Measurements from ENCODE around the gene RANGRF.
"Not testable (repeated sequence)": the region's sequence is repeated elsewhere in the genome, so short reads cannot be mapped to it uniquely, and the experiment has no call there.

Gene RANGRF, protein sequence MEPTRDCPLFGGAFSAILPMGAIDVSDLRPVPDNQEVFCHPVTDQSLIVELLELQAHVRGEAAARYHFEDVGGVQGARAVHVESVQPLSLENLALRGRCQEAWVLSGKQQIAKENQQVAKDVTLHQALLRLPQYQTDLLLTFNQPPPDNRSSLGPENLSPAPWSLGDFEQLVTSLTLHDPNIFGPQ

GRCh38 chr17:8288336-8289102 lies at the start of gene RANGRF:
TSS of gene RANGRF (plus strand) at chr17:8288670. CDS start at chr17:8288789, 119 bp downstream.
- peak; percentile 97 for DNase-seq

DNA sequence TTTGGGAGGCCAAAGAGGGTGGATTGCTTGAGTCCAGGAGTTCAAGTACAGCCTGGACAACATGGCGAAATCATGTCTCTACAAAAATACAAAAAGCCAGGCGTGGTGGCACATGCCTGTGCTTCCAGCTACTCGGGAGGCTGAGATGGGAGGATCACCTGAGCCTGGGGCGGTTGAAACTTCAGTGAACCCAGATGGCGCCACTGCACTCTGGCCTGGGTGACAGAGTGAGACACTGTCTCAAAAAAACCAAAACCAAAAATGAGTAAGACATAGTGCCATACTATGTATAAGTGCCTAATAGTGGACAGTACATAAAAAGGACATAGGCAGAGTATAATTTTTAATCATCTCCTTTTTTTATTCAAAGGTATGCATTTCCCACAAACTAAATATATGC lies 44.6 kb upstream of the RANGRF start:
- DNase-seq = peak; percentile 20

- no peak for DNase-seq
Measured at GRCh38 chr17:8244768-8245167, 43.7 kb upstream of the RANGRF start.

DNA sequence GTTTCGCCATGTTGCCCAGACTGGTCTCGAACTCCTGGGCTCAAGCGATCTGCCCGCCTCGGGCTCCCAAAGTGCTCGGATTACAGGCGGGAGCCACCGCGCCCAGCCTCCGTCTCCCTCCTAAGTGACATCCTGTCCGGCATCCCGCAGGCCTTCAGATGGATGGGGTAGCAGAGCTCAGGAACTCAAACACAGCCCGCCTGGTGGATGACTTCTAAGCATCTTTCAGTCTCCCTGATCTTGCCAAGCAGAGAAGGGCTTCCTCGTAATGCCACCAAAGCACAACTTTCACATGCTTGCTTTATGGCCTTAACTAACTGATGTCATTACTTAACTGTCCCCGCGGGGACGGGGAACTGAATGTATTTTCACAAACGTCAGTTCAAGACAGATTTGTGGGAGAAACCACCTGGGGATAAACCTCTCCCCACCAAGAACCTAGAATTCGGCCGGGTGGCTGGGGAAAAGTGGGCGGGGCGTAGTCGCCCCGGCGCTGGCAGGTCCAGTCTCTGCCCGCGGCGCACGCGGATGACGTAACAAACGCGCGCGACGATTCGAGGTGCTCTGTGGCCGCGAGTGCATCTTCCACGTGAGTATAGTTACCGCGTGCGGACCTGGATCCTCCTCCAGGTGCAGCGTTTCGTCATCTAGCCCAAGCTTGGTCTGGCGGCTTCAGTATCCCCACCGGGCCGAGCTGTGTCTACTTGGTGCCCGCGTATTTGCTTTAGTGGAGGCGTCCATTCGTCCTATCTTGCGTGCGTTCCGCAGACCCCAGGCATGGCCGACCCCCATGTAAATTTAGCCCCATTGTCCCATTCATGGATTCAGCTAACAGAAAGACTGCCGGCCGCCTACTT lies 39.5 kb upstream of the RANGRF start, which contains the start of gene PFAS:
Gene PFAS (plus strand): TSS at position 539 of the 857 bp plus-strand sequence. CDS start 4,649 bp downstream, outside the sequence.
- DNase-seq = peak; percentile 97

DNA sequence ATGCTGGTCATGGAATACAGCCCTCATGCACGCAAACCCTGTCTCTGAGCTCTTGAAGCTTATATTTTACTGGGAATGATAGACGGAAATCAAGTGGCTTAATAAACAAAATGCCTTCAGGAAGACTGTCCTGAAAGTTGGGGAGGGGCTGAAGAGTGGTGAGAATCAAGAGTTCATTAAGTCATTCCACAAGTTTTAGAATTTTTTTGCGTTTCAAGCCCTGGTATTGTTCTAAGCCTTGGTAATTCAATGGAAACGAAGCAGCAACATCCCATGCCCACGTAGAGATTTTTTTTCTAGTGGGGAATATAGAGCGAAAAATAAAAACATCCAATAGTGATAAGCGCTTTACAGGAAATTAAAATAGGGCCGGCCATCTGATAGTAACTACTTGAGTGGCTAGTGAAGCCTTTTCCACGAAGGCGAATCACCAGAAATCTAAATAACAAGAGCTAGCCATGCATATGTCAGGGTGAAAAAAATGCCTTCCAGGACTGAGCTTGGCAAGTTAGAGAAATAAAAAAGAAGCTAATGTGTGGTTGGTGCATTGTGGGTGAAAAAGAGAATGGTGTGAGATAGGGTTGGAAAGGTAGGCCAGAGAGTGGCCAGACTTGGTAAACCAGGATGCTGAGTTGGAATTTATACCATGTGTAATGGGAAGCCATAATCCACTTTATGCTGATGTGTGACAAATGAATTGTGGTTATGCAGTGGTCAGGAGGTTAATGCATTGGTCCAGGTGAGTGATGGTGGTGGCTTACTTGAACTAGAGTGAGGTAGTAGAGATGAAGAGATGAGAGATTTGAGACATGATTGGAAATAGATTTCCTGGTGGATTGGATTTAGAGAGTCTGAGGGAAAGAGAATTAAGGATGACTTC lies 38.6 kb upstream of the RANGRF start:
- DNase-seq = peak; percentile 52

DNA sequence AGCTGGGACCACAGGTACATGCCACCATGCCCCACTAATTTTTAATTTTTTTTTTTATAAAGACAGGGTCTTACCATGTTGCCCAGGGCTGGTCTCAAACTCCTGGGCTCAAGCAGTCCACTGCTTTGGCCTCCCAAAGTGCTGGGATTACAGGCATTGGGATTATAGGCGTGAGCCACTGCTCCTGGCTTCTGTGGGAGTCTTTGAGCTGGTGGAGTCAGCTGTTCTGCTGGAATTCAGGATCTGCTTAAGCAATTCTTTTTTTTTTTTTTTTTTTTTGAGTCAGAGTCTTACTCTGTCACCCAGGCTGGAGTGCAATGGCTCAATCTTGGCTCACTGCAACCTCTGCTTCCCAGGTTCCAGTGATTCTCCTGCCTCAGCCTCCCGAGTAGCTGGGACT lies 37.1 kb upstream of the RANGRF start:
- DNase-seq = not testable (repeated sequence)

GRCh38 chr17:8253801-8254200 lies 34.7 kb upstream of the RANGRF start:
- peak; percentile 30 for DNase-seq

DNA sequence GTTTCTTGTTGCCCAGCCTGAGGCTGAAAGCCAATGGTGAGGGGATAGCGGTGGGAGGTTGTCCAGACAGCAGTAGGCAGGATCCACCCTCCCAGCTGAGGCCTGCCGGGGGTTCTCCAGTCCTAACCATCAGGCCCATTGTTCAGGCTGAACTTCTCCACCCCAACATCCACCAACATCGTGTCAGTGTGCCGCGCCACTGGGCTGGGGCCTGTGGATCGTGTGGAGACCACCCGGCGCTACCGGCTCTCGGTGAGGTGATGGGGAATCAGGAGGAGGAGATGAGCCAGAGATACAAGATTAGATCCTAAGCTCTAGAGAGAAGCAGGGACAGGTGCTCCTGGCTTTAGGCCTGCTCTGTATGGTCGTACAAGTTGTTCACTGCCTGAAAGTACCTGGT lies 33.6 kb upstream of the RANGRF start:
- no peak for DNase-seq

- DNase-seq = no peak
Measured at GRCh38 chr17:8255499-8255898, 33.0 kb upstream of the RANGRF start.

GRCh38 chr17:8256291-8256690 lies 32.2 kb upstream of the RANGRF start:
- DNase-seq = no peak

GRCh38 chr17:8256691-8257090 lies 31.8 kb upstream of the RANGRF start:
- no peak for DNase-seq

DNA sequence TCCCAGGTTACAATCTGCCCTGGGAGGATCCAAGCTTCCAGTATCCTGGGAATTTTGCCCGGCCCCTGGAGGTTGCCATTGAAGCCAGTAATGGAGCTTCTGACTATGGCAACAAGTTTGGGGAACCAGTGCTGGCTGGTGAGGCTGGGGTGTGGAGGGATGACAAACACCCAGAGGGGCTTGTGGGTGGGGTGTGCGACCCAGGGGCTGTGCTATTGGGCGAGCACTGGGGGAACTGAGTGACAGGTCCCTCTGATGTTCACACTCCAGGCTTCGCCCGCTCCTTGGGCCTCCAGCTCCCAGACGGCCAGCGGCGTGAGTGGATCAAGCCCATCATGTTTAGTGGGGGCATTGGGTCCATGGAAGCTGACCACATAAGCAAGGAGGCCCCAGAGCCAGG lies 30.7 kb upstream of the RANGRF start:
- DNase-seq = no peak

DNA sequence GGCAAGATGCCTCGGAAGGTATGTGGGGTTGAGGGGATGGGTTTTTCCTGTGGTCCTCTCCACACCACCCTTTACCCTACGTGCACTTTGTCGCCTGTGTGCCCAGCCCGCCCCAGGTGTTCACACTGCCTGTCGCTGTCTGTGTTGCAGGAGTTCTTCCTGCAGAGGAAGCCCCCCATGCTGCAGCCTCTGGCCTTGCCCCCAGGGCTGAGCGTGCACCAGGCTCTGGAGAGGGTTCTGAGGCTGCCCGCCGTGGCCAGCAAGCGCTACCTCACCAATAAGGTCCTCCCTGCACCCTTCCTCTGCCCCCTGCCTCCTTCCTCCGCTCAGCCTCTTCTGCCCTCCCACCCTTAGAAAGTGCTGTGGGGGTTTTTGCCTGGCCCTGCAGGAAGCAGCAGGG lies 24.1 kb upstream of the RANGRF start:
- DNase-seq = no peak

GRCh38 chr17:8264836-8265542 lies 23.5 kb upstream of the RANGRF start:
- no peak for DNase-seq

- DNase-seq = no peak
Measured at GRCh38 chr17:8266648-8267479, 21.6 kb upstream of the RANGRF start.

DNA sequence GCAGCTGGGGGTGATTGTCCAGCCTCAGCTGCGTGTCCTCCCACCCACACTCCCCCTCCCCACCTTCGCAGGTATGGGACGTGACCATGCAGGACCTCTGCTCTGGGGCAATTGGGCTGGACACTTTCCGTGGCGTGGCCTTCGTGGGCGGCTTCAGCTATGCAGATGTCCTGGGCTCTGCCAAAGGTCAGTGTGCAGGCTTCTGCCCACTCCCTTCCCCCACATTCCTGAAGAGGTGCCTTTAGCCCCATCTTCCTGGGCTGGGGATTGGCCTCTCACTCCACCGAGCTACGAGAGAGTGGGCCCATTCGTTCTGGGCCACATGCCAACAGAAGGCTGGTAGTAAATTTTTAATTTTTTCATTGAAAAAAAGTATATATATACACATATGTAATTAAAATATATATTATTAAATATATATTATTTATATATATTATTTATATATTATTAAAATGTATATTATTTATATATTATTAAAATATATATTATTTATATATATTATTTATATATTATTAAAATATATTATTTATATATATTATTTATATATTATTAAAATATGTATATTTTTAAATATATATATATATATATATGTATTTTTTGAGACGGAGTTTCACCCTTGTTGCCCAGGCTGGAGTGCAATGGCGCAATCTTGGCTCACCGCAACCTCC lies 20.9 kb upstream of the RANGRF start:
- DNase-seq = no peak

DNA sequence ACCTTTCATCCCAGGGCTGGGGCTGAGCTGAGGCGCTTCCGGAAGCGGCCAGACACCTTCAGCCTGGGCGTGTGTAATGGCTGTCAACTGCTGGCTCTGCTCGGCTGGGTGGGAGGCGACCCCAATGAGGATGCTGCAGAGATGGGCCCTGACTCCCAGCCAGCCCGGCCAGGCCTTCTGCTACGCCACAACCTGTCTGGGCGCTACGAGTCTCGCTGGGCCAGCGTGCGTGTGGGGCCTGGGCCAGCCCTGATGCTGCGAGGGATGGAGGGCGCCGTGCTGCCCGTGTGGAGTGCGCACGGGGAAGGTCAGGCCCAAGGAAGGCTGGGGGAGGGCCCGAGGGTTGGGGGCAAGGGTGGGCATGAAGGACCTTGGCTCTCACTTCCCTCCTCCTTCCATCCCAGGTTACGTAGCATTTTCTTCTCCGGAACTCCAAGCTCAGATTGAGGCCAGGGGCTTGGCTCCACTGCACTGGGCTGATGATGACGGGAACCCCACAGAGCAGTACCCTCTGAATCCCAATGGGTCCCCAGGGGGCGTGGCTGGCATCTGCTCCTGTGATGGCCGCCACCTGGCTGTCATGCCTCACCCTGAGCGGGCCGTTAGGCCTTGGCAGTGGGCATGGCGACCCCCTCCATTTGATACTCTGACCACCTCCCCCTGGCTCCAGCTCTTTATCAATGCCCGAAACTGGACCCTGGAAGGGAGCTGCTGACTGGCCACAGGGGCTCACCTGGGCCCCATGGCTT lies 19.7 kb upstream of the RANGRF start:
- no peak for DNase-seq

DNA sequence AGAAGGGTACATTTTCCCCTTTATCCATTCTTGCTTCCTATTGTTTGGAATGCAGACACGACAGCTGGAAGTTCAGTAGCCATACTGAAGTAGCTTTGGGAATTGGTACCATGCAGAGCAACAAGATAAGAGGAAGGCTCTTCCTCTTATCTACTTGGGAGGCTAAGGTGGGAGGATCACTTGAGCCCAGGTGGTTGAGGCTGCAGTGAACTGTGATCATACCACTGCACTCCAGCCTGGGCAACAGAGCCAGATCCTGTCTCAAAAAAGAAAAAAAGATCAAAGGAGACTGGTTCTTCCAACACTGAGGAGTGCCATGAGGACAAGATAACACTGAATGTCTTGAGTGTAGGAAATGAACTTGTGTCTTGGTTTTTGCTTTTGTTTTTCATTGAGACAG lies 16.0 kb upstream of the RANGRF start:
- no peak for DNase-seq

DNA sequence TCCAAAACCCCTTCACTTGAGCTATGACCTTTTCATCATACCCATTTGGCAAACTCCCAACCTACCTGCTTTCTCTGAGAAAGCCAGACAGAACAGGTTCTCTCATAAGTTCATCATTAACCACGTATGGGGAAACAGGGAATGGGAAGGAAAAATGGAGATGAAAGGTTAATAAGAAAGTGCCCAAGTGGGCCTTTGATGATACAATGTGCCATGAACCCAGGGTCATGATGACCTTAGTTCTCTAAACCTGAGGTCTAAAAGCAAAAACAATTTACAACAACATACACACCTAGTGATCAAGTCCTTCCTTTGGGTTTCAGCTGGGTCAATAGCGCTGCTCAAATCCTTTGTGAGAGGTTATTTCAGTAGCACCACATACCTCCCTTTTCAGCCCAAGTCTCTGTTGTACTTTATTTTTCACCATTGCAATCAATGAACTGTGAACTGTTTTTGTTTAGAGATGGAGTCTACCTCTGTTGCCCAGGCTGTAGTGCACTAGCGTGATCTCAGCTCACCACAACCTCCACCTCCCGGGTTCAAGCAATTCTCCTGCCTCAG lies 14.5 kb upstream of the RANGRF start:
- no peak for DNase-seq

Data from hematopoietic multipotent progenitor cell treated with erythropoietin and hydrocortisone succinate and interleukin-3 and kit ligand, for 6 days (in vitro differentiated cells).